Activated CD8-positive, alpha-beta memory T cell treated with anti-CD3 and anti-CD28 coated beads for 36 hours (primary cell): ENCODE results near the gene NOTCH3. TPM values are rescaled to one million over a fixed set of nuclear protein-coding genes. Genes with fewer than 3 reads are reported as not detected.

ENCODE experiments used
- CTCF ChIA-PET: fragments of 350-600 bp; sonication (Branson Sonifier 250); formaldehyde crosslinking; loops from one replicate; lab custom pipeline; 2021; ENCODE audit warnings: antibody characterized with exemption; lab: Charles Lee
- POLR2A ChIA-PET: fragments of 350-600 bp; sonication (Branson Sonifier 250); formaldehyde crosslinking; loops from one replicate; lab custom pipeline; 2021; ENCODE audit warnings: antibody characterized with exemption; lab: Charles Lee
- total RNA-seq, 2 experiments: library from RNA; stranded (reverse); gene quantifications; one replicate each; pipeline ENCODE4 v1.2.3, GENCODE V29; 2021

Gene NOTCH3
- total RNA-seq, 2 experiments from 2014 or later = not detected

DNA sequence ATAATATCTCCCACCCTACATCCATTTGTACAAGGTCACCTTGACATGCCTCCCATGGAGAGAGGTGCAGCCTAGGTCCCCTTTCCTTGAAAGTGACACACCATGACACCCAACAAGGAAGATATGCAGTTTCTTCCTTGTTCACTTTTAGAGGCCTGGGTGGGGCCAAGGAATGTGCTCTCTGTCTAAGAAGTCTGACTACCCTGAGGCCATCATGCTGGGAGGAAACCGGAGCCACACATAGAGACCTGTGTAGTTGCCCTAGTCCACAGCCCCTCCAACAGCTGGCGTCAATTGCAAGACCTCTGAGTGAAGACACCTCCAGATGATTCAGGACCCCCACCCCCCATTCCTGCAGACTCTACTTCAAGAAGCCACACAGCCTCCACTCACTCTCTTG, 82.5 kb downstream of the NOTCH3 start:
- CTCF ChIA-PET = interaction anchor here (0.6 kb wide), 1 partner anchor 436 kb away, joined by 3 read pairs; no protein-coding TSS in a partner anchor
- POLR2A ChIA-PET = interaction anchor here (0.5 kb wide), 1 partner anchor 115 kb away, joined by 3 read pairs; no protein-coding TSS in a partner anchor

DNA sequence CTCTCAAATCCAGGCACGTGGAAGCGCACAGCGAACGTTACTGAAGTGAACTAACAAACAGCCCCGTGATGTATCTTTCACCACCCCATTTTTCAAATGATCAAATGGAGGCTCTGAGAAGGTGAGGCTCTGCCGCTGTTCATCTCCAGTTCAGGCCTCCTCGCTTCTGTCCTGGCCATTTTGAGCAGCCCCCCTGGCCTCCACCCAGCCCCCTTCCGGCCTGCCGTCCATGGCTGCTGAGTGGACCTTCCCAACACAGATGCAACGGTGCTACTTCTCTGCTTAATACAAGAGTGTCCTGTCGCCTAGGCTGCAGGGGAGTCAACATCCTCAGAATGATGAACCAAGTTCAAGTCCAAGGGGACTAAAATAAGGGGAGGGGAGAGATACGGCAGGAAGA, 83.9 kb downstream of the NOTCH3 start:
- POLR2A ChIA-PET = no interaction called here
- CTCF ChIA-PET = no interaction called here

DNA sequence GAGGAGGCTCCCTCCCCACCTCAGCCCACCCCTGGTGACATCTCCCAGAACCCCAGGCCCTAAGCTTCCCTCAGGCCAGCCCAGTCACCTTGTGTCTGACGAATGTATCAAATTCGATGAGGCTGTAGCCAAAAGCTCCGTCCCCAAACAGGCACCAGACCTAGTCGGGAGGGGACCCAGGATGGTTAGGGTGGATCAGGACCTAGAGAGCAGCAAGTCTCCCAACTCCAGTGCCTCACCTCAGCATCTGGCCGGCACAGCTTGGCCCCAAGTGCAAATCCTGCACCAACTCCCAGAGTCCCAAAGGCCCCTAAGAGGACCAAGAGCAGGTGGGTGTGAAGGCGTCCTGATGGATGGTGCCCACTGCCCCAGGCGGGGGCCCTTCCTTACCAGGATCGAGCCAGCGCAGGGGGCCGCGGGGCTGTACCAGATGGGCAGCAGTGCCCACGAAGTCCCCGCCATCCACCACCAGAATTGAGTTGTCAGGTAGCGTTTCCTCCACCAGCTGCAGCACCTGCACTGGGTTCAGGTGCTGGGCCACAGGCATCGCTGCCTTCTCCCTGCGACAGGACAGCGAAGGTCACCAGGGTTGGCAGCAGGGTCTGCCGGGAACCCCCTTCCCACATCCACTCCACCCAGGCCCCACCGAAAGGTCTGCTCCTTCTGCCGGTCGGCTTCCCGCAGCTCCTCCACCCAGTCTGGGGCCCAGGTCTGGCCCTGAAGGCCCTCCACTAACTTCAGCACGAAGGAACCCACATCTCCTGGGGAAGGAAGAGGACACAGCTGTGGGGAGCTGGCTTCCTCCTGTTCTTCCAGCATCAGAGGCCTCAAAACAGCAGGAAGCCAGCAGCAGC, 84.8 kb downstream of the NOTCH3 start:
- POLR2A ChIA-PET = no interaction called here
- CTCF ChIA-PET = interaction anchor here (0.6 kb wide), 1 partner anchor 40 kb away, joined by 4 read pairs; no protein-coding TSS in a partner anchor

DNA sequence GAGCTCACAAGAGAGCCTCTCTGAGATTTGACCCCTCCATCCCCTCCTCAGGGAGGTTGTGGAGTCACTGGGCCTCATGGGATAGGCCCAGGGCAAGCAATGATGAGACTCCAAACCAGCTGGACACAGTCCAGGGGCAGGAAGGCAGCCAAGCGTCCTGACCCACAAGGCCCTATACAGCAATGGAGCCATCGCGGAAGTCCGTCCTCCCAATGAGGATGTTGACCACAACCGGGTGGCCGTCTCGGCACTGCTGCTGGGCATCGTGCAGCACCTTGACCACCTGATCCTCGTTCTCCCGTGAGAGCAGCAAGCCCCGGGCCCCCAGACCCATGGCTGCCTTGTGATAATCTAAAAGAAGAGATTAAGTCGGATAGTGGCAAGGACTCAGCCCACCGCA, 85.7 kb downstream of the NOTCH3 start:
- ChIA-PET CTCF (interaction anchor here (0.6 kb wide), 1 partner anchor 40 kb away, joined by 4 read pairs; no protein-coding TSS in a partner anchor), POLR2A (no interaction called here)

DNA sequence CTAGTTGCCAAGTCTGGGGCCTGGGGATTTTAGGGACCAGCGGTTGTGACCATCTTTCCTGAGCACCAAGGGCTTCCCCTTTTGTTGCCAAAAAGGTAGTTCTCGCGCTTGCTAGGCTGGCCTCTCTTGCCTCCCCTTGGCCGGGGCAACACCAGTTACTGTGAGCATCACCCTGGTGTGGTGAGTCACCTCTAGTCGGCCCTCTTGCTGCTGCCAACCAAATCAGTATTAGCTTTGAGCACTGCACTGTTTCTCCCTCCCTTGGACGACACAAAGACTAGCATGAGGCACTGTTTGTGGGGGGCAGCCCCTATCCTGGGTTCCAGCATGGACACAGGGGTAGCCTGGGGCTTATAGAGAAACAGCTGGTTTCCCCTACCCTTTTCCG, 86.6 kb downstream of the NOTCH3 start:
- POLR2A ChIA-PET = no interaction called here

DNA sequence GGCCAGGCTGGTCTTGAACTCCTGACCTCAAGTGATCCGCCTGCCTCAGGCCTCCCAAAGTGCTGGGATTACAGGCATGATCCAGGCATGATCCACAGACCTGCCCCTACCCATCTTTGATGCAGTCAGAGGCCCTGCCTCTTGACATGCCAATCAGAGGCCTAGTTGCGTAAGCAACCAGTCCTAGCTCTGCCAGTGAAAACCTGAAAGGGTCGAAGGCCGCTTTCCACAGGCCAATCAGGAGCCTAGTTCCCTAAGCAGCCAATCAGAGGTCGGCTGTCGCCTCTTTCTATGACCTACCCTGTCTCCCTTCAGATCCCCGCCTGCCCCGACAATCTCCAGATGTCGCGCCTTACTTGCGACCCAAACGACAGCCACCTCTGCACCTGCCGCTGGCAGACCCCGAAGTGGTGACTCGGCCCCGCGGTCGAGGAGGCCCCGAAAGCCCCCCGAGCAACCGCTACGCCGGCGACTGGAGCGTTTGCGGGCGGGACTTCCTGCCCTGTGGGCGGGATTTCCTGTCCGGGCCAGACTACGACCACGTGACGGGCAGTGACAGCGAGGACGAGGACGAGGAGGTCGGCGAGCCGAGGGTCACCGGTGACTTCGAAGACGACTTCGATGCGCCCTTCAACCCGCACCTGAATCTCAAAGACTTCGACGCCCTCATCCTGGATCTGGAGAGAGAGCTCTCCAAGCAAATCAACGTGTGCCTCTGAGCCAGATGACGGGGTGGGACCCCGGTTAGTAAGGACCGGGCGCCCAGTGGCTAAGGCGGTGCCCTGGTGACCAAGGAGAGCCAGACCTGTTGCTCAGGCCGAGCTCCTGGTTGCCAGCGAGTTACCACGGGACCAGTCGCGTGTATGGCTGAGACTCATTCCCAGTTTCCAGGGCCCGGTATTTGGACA, 87.3 kb downstream of the NOTCH3 start:
- POLR2A ChIA-PET = no interaction called here
- CTCF ChIA-PET = interaction anchor here (1.4 to 2.2 kb wide), 2 partner anchors 13 to 64 kb away, joined by 3 to 8 read pairs; no protein-coding TSS in a partner anchor

More for the DNA sequence above, 86.6 kb downstream of the NOTCH3 start:
- CTCF ChIA-PET = interaction anchor here (2.2 kb wide), 1 partner anchor 13 kb away, joined by 8 read pairs; no protein-coding TSS in a partner anchor

DNA sequence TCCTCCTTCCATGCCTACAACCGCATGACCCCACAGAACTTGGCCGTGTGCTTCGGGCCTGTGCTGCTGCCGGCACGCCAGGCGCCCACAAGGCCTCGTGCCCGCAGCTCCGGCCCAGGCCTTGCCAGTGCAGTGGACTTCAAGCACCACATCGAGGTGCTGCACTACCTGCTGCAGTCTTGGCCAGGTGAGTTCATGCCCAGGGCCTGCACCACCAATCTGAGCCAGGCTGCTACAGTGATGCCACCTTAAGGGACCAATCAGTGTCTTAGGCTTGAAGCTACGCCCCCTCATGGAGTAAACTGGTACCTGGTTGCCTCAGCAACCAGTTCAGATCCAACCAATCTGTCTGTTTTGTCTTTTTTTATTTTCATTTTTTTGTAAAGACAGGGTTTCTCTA, 88.4 kb downstream of the NOTCH3 start:
- CTCF ChIA-PET = interaction anchor here (0.6 to 2.2 kb wide), 3 partner anchors 11 to 65 kb away, joined by 3 to 8 read pairs (median 3); no protein-coding TSS in a partner anchor
- POLR2A ChIA-PET = no interaction called here

DNA sequence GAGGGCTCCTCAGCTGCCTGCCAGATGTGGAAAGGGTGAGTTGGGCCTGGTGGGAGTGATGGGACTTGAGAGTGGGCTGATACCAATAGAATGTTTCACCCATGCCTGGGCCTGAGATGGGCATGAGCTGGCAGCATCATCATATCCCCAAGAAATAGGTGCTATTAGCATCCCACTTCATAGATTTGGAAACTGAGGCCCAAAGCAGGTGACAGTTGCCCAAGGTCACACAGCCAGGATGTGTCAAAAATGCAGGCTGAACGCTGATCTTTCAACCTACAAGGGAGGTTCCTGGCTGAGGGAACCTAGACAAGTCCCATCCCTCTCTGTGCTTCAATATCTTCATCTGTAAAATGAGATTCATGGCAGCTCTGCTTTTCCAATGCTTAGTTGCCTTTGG, 89.0 kb downstream of the NOTCH3 start:
- ChIA-PET CTCF (interaction anchor here (0.6 to 1.4 kb wide), 2 partner anchors 12 to 65 kb away, joined by 3 read pairs; no protein-coding TSS in a partner anchor), POLR2A (no interaction called here)

DNA sequence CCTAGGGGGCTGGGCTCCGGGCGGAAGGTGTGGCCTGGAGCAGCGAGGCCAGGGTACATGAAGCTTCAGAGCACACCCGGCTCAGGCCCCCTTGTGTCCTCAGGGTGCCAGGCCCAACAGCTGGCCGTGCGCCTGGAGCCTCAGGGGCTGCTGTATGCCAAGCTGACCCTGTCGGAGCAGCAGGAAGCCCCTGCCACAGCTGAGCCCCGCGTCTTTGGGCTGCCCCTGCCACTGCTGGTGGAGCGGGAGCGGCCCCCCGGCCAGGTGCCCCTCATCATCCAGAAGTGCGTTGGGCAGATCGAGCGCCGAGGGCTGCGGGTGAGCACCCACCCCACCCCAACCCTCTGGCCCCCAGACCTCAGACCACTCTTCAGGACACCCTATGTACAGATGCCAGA, 90.4 kb downstream of the NOTCH3 start:
- ChIA-PET CTCF (no interaction called here), POLR2A (no interaction called here)

DNA sequence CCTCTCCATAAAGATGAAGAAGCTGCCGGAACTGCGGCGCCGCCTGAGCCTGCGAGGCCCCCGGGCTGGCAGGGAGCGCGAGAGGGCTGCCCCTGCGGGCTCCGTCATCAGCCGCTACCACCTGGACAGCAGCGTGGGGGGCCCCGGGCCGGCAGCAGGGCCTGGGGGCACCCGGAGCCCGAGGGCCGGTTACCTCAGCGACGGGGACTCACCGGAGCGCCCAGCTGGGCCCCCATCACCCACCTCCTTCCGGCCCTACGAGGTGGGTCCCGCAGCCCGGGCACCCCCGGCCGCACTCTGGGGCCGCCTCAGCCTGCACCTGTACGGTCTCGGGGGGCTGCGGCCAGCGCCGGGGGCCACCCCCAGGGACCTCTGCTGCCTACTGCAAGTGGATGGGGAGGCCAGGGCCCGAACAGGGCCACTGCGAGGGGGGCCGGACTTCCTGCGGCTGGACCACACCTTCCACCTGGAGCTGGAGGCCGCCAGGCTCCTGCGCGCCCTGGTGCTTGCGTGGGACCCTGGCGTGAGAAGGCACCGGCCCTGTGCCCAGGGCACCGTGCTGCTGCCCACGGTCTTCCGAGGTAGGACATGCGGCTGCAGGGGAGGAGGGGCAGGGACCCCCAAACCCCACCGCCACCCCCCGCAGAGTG, 90.9 kb downstream of the NOTCH3 start:
- ChIA-PET CTCF (interaction anchor here (0.6 kb wide), 1 partner anchor 9 kb away, joined by 3 read pairs; no protein-coding TSS in a partner anchor), POLR2A (no interaction called here)

Other genes with a start within 250 kb of the NOTCH3 start
- not detected for gene SLC1A6, start 221.1 kb downstream of the NOTCH3 start, total RNA-seq
- not detected for gene CASP14, start 151.5 kb downstream of the NOTCH3 start, total RNA-seq
- gene OR1I1, start 118.8 kb downstream of the NOTCH3 start, total RNA-seq = not detected
- gene SYDE1, start 93.6 kb downstream of the NOTCH3 start, total RNA-seq = under 1 TPM; 0.40 to 0.72 TPM
- under 1 TPM in 1 of 2 experiments, not detected in 1; 0.11 TPM for gene EPHX3, start 31.5 kb upstream of the NOTCH3 start, total RNA-seq
- gene BRD4, start 131.5 kb upstream of the NOTCH3 start, total RNA-seq = 100 to 1,000 TPM; 104 to 109 TPM
- gene AKAP8, start 178.8 kb upstream of the NOTCH3 start, total RNA-seq = 10 to 100 TPM; 48.4 to 51.7 TPM
- 10 to 100 TPM; 67.1 to 68.2 TPM for gene AKAP8L, start 218.0 kb upstream of the NOTCH3 start, total RNA-seq
- 10 to 100 TPM; 27.8 to 28.3 TPM for gene WIZ, start 249.0 kb upstream of the NOTCH3 start, total RNA-seq